ENCODE data around the gene MTG1.

MTG1 gene

DNA sequence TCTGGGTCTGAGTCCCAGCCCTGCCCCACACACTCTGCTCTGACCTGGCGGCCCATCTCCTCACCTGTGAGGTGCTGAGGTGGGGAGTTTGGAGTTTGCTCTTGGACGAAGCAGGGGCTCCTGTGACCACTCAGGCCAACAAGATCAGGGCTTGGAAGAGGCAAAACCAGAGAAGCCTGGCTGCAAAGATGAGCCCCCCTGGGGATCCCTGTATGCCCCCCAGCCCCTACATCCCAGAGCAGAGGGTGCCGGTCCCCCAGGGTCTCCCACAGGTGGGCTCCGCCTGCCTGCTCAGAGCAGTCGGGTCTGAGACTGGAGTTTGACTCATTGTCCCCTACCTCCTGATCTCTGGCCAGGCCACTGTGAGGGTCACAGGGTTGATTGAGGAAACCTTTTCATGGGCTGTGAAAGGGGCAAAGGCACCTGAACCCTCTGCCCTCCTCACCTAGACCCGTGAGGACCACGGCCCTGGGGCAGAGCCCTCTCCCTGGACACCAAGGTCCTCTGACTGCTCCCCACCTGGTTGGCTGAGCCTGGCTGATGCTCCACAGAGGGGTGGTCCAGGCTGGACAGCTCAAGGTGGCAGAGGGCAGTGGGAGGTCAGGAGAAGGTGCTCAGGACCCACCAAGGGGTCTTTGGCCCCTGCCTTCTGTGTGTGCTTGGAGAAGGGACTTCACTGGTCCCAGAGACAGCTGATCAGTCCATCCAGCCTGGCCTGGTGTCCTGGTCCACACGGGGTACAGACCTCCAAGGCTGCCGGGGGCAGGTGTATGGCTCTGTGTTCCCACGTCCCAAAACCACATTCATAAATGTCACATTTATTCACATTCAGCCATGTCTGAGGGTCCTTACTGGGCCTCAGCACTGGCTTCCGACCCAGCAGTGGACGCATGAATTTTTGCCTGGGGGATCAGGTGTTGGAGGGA is 50.6 kb downstream of the MTG1 start:
- TF ChIP-seq CTCF (conservative IDR thresholded peaks at IDR 0.05): no peak
- no peak overlapping the region for H3K27ac ChIP-seq

GRCh38 chr10:133445268-133445732 is 51.3 kb downstream of the MTG1 start:
- TF ChIP-seq CTCF (conservative IDR thresholded peaks at IDR 0.05): no peak
- H3K27ac ChIP-seq: no peak overlapping the region

DNA sequence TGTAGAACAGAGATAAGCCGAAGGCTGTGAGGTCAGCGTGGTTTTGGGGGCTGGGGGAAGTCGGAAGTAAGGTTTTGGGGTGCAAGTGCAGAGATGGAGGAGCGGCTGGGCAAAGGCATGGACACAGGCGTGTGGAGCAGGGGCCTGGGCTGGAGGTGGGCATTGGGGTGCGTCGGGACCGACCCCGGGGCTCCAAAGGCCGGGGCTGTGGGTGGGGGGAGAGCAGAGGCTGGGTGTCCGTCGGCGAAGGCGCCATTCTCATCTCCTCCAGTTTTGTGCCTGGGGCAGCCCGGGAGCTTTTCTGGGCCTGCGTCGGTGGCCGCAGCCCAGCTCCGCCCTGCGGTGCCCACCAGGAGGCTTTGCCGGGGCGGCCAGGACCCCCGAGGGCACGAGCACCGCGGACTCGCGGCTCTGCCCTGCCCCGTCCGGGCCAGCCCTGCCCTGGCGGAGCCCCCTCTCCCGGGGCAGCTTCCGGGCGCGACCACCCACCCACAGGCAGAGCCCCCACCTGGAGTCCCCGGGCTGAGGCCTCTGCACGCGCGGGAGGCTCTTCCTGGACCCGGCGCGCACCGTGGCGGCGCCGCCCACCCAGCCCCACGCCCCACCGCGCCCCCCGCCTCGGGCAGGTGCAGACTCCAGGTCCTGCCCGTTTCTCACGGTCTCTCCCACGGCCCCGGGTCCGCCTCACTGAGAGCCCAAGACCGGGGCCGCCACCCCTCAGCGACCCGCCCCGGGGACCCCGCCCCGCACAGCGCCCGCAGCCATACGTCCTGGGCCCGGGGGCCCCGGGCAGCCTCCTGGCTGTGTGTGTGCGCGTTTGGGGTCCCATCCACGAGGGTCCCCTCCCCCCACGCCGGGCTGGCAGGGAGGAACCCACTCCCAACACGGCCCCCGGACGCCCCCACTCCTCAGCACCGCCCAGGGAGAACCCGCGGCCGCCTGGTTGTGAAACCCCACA is 52.1 kb downstream of the MTG1 start:
- H3K27ac ChIP-seq: no peak overlapping the region
- no peak for TF ChIP-seq CTCF (conservative IDR thresholded peaks at IDR 0.05)

GRCh38 chr10:133446979-133447378 is 53.0 kb downstream of the MTG1 start:
- H3K27ac ChIP-seq: no peak overlapping the region
- no peak for TF ChIP-seq CTCF (conservative IDR thresholded peaks at IDR 0.05)

DNA sequence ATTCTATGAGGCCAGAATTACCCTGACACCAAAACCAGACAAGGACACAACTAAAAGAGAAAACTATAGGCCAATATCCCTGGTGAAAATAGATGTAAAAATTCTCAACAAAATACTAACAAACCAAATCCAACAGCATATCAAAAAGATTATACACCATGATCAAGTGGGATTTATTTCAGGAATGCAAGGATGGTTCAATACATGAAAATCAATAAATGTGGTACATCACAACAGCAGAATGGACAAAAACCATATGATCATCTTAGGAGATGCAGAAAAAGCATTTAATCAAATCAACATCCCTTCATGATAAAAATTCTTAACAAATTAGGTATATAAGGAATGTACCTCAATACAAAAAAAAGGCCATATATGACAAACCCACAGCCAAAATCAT is 54.2 kb downstream of the MTG1 start:
- no peak for TF ChIP-seq CTCF (conservative IDR thresholded peaks at IDR 0.05)
- H3K27ac ChIP-seq: no peak overlapping the region

DNA sequence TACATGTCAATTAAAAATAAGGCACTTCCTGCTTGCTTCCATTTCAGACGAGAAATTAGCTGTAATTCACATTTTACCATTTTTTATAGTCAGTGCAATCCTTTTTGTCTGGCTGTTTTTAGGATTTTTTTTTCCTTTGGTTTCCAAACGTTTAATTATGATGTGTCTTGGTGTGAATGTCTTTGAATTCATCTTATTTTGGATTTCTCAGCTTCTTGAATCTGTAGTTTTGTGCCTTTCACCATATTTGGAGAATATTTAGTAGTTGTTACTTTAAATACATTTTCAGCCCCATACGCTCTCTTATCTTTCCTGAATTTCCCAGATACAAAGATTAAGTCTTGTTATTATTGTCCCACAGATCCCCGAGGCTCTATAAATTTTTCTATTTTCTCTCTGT is 57.4 kb downstream of the MTG1 start:
- H3K27ac ChIP-seq: no peak overlapping the region
- TF ChIP-seq CTCF (conservative IDR thresholded peaks at IDR 0.05): no peak

DNA sequence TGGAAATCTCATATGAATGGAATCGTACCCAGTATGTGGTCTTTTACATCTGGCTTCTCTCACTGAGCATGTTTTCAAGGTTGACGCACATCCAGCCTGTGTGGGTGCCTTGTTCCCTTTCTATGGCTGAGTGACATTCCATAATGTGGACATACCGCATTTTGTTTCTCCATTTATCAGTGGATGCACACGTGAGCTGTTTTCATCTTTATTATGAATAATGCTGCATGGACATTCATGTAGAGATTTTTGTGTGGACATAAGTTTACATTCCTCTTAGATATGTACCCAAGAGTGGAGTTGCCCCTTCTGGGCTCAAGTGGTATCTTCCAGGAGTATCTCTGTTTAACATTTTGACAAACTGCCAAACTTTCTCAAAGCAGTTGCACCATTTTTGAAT is 58.5 kb downstream of the MTG1 start:
- H3K27ac ChIP-seq: no peak overlapping the region
- TF ChIP-seq CTCF (conservative IDR thresholded peaks at IDR 0.05): no peak

All from VCaP (cell line).